Testis (tissue), 3 donors: ENCODE data around the gene RCL1. TPM values are rescaled to one million over a fixed set of nuclear protein-coding genes. Genes with fewer than 3 reads are reported as not detected.
"Not testable (repeated sequence)": the region's sequence is repeated elsewhere in the genome, so short reads cannot be mapped to it uniquely, and the experiment has no call there.

Experiments used
- DNase-seq: peaks from one replicate; pipeline ENCODE4 v3.0.0-alpha.2; 2019
- H3K27ac ChIP-seq, 2 donors: fragments of 200-600 bp; sonication (generic); one replicate each; pipeline ENCODE4 v1.5.1; 2019
- H3K27me3 ChIP-seq: fragments of 200-600 bp; sonication (generic); one replicate; pipeline ENCODE4 v1.5.1; 2019
- H3K36me3 ChIP-seq: fragments of 200-600 bp; sonication (generic); one replicate; pipeline ENCODE4 v1.5.1; 2017; ENCODE audit warnings: low read depth; ENCODE audit errors: missing control alignments
- H3K4me1 ChIP-seq: fragments of 200-600 bp; sonication (generic); one replicate; pipeline ENCODE4 v1.5.1; 2019
- H3K4me3 ChIP-seq, 2 donors: fragments of 200-600 bp; sonication (generic); one replicate each; pipeline ENCODE4 v1.5.1; 2017 to 2019
- H3K9me3 ChIP-seq: fragments of 200-600 bp; sonication (generic); one replicate; pipeline ENCODE4 v1.5.1; 2017
- CTCF ChIP-seq, 3 experiments: fragments of 450-650 bp in 2 of 3; fragments of 200-600 bp in 1 of 3; sonication (generic) in 1 of 3; IDR thresholded peaks; one replicate each; pipeline ENCODE4 v1.5.1; 2016 to 2019; ENCODE audit warnings: antibody characterized with exemption in 3 of 3, mild to moderate bottlenecking in 2 of 3, moderate library complexity in 1 of 3
- POLR2A ChIP-seq: fragments of 450-650 bp; IDR thresholded peaks from one replicate; pipeline ENCODE4 v1.6.1; 2017; ENCODE audit warnings: antibody characterized with exemption, mild to moderate bottlenecking, moderate library complexity
- WGBS, 2 donors: methylation state at CpG; one replicate each; pipeline ENCODE4 v1.1.5; 2018; 5-methylcytosine and 5-hydroxymethylcytosine counted together
- intact Hi-C: fragments of 100-400 bp; cut with DNase I; formaldehyde crosslinking; loops from one replicate; pipeline ENCODE4 v1.15.1; 2023; ENCODE audit warnings: low total_unique reads
- polyA plus RNA-seq: library from polyadenylated mRNA; stranded (reverse); fragments of 350-450 nt; fragmentation: Illumina TruSeq; extraction: RNeasy Lipid Tissue Mini Kit (QIAGEN cat#74804); gene quantifications from one replicate; pipeline ENCODE4 v1.2.3, GENCODE V29; 2014; ENCODE audit warnings: low read depth, low replicate concordance; ENCODE audit not compliant: insufficient read depth
- total RNA-seq, 2 donors: library from RNA; depleted of rRNA; stranded (reverse); fragments of >200 nt; gene quantifications; one replicate each; pipeline ENCODE4 v1.2.3, GENCODE V29; 2016

RCL1 gene
- total and polyA plus RNA-seq, 3 donors from 2014 or later, result 27.2 to 37.9 (median 28.9) TPM

GRCh38 chr9:4891674-4892073 is 98.9 kb downstream of the RCL1 start:
- intact Hi-C loops, result no loop called here
- H3K4me1 ChIP-seq, result no peaks in the 10 kb centered on the region
- DNase-seq, result no peak
- H3K4me3 ChIP-seq, result no peak overlapping the region
- H3K36me3 ChIP-seq, result no peaks in the 10 kb centered on the region
- H3K27ac ChIP-seq, result no peak overlapping the region
- 95% methylated on average over 3 of the region's 3 CpGs for WGBS, 2 donors
- TF ChIP-seq CTCF (IDR thresholded peaks at IDR 0.05) (no peak), POLR2A (no peak)
- no peaks in the 10 kb centered on the region for H3K9me3 ChIP-seq
- H3K27me3 ChIP-seq, result no peaks in the 10 kb centered on the region

GRCh38 chr9:4892501-4893194 is 99.9 kb downstream of the RCL1 start:
- DNase-seq, result no peak
- Histone ChIP-seq H3K9me3 (no peaks in the 10 kb centered on the region), H3K27ac (no peak overlapping the region), H3K36me3 (no peaks in the 10 kb centered on the region), H3K4me1 (no peaks in the 10 kb centered on the region), H3K27me3 (no peaks in the 10 kb centered on the region), H3K4me3 (no peak overlapping the region)
- intact Hi-C loops, result no loop called here
- TF ChIP-seq CTCF (IDR thresholded peaks at IDR 0.05), result no peak
- no peak for TF ChIP-seq POLR2A
- 92 to 95% methylated on average over 5 of the region's 5 CpGs for WGBS, 2 donors

GRCh38 chr9:4894076-4894475 is 101.3 kb downstream of the RCL1 start:
- no peaks in the 10 kb centered on the region for H3K27me3 ChIP-seq
- H3K9me3 ChIP-seq, result no peaks in the 10 kb centered on the region
- H3K36me3 ChIP-seq, result no peaks in the 10 kb centered on the region
- no peaks in the 10 kb centered on the region for H3K4me1 ChIP-seq
- TF ChIP-seq POLR2A, result no peak
- no peak for TF ChIP-seq CTCF (IDR thresholded peaks at IDR 0.05)
- intact Hi-C loops, result no loop called here
- DNase-seq, result no peak
- 88 to 96% methylated on average over 4 of the region's 4 CpGs for WGBS, 2 donors
- H3K27ac ChIP-seq, result no peak overlapping the region
- H3K4me3 ChIP-seq, result no peak overlapping the region

GRCh38 chr9:4899853-4900252 is 107.1 kb downstream of the RCL1 start:
- 100% methylated on average over 1 of the region's 1 CpG for whole genome bisulfite sequencing, 2 donors
- H3K4me3 ChIP-seq, H3K9me3 ChIP-seq, H3K4me1 ChIP-seq, DNase-seq, H3K27ac ChIP-seq, intact Hi-C loops, H3K27me3 ChIP-seq, H3K36me3 ChIP-seq: not testable (repeated sequence)

GRCh38 chr9:4901401-4902134 is 108.8 kb downstream of the RCL1 start:
- H3K4me1 ChIP-seq, H3K9me3 ChIP-seq, H3K27ac ChIP-seq, intact Hi-C loops, DNase-seq, H3K27me3 ChIP-seq, H3K36me3 ChIP-seq, H3K4me3 ChIP-seq: not testable (repeated sequence)
- 39 to 73% methylated on average over 5 to 11 of the region's 11 CpGs for WGBS, 2 donors

GRCh38 chr9:4902135-4902475 is 109.4 kb downstream of the RCL1 start:
- Histone ChIP-seq H3K4me1 (no peaks in the 10 kb centered on the region), H3K36me3 (no peaks in the 10 kb centered on the region), H3K27me3 (no peaks in the 10 kb centered on the region), H3K27ac (no peak overlapping the region), H3K9me3 (no peaks in the 10 kb centered on the region), H3K4me3 (no peak overlapping the region)
- TF ChIP-seq CTCF (IDR thresholded peaks at IDR 0.05) (no peak), POLR2A (no peak)
- WGBS, 2 donors, result 89 to 95% methylated on average over 8 of the region's 8 CpGs
- intact Hi-C loops, result no loop called here
- no peak for DNase-seq
